Measurements from ENCODE around the gene AAK1. TPM values are rescaled to one million over a fixed set of nuclear protein-coding genes. Genes with fewer than 3 reads are reported as not detected.

AAK1 gene
- polyA plus RNA-seq, 1 donor from 2014 or later: 26.7 TPM

DNA sequence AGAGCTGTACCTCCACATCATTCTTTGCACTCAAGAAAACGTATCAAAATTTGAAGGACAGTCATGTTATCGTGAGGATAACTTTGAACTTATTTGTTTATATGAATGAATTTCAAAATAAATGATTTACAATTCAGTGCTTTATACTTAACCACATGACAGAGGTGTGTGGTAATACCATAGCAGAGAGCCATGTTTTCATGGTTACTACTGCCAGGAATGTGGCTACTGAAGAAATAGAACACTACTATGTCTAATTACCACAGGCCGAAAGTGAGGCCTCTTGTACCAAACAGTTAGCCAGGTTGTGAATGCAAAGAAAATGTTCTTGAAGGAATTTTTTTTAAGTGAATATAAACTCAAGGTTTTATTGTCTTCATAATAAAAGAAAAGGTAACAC, 49.2 kb downstream of the AAK1 start:
- no peak overlapping the region for H3K4me2 ChIP-seq (ENCODE audit: low read length)
- TF ChIP-seq POLR2AphosphoS5 (IDR thresholded peaks at IDR 0.05) (no peak), EP300 (conservative IDR thresholded peaks at IDR 0.05; ENCODE audit: poor library complexity, severe bottlenecking) (no peak), TAF1 (IDR thresholded peaks at IDR 0.05; ENCODE audit: low read depth) (no peak), SMC3 (conservative IDR thresholded peaks at IDR 0.05; ENCODE audit: poor library complexity) (no peak), MXI1 (conservative IDR thresholded peaks at IDR 0.05; ENCODE audit: poor library complexity, severe bottlenecking) (no peak), EZH2 (IDR thresholded peaks at IDR 0.05; ENCODE audit: borderline replicate concordance, insufficient read depth, low read length, poor library complexity, severe bottlenecking) (no peak), RAD21 (conservative IDR thresholded peaks at IDR 0.05) (no peak)
- TF ChIP-seq, protein P1, sequence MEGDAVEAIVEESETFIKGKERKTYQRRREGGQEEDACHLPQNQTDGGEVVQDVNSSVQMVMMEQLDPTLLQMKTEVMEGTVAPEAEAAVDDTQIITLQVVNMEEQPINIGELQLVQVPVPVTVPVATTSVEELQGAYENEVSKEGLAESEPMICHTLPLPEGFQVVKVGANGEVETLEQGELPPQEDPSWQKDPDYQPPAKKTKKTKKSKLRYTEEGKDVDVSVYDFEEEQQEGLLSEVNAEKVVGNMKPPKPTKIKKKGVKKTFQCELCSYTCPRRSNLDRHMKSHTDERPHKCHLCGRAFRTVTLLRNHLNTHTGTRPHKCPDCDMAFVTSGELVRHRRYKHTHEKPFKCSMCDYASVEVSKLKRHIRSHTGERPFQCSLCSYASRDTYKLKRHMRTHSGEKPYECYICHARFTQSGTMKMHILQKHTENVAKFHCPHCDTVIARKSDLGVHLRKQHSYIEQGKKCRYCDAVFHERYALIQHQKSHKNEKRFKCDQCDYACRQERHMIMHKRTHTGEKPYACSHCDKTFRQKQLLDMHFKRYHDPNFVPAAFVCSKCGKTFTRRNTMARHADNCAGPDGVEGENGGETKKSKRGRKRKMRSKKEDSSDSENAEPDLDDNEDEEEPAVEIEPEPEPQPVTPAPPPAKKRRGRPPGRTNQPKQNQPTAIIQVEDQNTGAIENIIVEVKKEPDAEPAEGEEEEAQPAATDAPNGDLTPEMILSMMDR (IDR thresholded peaks at IDR 0.05; ENCODE audit: poor library complexity, severe bottlenecking): no peak
- TF ChIP-seq, protein P2, sequence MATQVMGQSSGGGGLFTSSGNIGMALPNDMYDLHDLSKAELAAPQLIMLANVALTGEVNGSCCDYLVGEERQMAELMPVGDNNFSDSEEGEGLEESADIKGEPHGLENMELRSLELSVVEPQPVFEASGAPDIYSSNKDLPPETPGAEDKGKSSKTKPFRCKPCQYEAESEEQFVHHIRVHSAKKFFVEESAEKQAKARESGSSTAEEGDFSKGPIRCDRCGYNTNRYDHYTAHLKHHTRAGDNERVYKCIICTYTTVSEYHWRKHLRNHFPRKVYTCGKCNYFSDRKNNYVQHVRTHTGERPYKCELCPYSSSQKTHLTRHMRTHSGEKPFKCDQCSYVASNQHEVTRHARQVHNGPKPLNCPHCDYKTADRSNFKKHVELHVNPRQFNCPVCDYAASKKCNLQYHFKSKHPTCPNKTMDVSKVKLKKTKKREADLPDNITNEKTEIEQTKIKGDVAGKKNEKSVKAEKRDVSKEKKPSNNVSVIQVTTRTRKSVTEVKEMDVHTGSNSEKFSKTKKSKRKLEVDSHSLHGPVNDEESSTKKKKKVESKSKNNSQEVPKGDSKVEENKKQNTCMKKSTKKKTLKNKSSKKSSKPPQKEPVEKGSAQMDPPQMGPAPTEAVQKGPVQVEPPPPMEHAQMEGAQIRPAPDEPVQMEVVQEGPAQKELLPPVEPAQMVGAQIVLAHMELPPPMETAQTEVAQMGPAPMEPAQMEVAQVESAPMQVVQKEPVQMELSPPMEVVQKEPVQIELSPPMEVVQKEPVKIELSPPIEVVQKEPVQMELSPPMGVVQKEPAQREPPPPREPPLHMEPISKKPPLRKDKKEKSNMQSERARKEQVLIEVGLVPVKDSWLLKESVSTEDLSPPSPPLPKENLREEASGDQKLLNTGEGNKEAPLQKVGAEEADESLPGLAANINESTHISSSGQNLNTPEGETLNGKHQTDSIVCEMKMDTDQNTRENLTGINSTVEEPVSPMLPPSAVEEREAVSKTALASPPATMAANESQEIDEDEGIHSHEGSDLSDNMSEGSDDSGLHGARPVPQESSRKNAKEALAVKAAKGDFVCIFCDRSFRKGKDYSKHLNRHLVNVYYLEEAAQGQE (IDR thresholded peaks at IDR 0.05; ENCODE audit: borderline replicate concordance): no peak
- no peaks in the 10 kb centered on the region for H4K20me1 ChIP-seq (ENCODE audit: insufficient read depth)
- H3K36me3 ChIP-seq (ENCODE audit: insufficient read depth, low read length): no peaks in the 10 kb centered on the region
- H3K9me3 ChIP-seq (ENCODE audit: low read length): no peaks in the 10 kb centered on the region
- peaks cover 3% of the 10 kb centered on the region for H3K79me2 ChIP-seq (replicated peaks; ENCODE audit: insufficient read depth, low read length)
- no peaks in the 10 kb centered on the region for H3F3A ChIP-seq (ENCODE audit: insufficient read depth, low read length, poor library complexity, severe bottlenecking)
- H2AFZ ChIP-seq (ENCODE audit: low read depth, low read length): no peak overlapping the region
- no peak overlapping the region for H3K27ac ChIP-seq (ENCODE audit: low read length)
- no peak overlapping the region for H3K4me3 ChIP-seq (ENCODE audit: low read length)
- H3K9ac ChIP-seq (ENCODE audit: low read length): no peak overlapping the region
- no peaks in the 10 kb centered on the region for H3K9me2 ChIP-seq (ENCODE audit: insufficient read depth, low read length)
- no peaks in the 10 kb centered on the region for H3K27me3 ChIP-seq (ENCODE audit: insufficient read depth, low read depth, low read length)

DNA sequence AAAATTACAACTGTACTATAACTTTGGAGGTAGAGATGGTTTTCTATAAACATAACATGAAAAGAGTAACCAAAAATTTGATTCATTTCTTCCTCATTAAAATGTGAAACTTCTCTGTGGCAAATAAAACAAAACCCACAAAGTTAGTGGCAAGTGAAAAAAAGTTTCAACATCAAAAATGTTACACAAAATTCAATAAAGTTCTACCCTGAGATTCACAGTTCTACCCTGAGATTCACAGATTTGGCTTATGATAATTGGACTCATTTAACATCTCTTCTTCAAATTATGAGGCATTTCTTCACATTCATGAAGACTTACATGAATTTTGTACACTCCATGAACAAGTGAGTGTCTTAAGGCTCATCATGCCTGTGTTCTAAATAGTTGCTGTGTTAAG, 51.0 kb downstream of the AAK1 start:
- H3K9me2 ChIP-seq (ENCODE audit: insufficient read depth, low read length): no peaks in the 10 kb centered on the region
- H3K9me3 ChIP-seq (ENCODE audit: low read length): no peaks in the 10 kb centered on the region
- no peak overlapping the region for H3K9ac ChIP-seq (ENCODE audit: low read length)
- no peaks in the 10 kb centered on the region for H3K79me2 ChIP-seq (replicated peaks; ENCODE audit: insufficient read depth, low read length)
- no peaks in the 10 kb centered on the region for H3F3A ChIP-seq (ENCODE audit: insufficient read depth, low read length, poor library complexity, severe bottlenecking)
- no peaks in the 10 kb centered on the region for H4K20me1 ChIP-seq (ENCODE audit: insufficient read depth)
- no peak overlapping the region for H2AFZ ChIP-seq (ENCODE audit: low read depth, low read length)
- H3K4me3 ChIP-seq (ENCODE audit: low read length): no peak overlapping the region
- no peaks in the 10 kb centered on the region for H3K36me3 ChIP-seq (ENCODE audit: insufficient read depth, low read length)
- H3K27ac ChIP-seq (ENCODE audit: low read length): no peak overlapping the region
- H3K27me3 ChIP-seq (ENCODE audit: insufficient read depth, low read depth, low read length): no peaks in the 10 kb centered on the region
- TF ChIP-seq RAD21 (conservative IDR thresholded peaks at IDR 0.05) (no peak), EZH2 (IDR thresholded peaks at IDR 0.05; ENCODE audit: borderline replicate concordance, insufficient read depth, low read length, poor library complexity, severe bottlenecking) (no peak), SMC3 (conservative IDR thresholded peaks at IDR 0.05; ENCODE audit: poor library complexity) (no peak), MXI1 (conservative IDR thresholded peaks at IDR 0.05; ENCODE audit: poor library complexity, severe bottlenecking) (no peak), TAF1 (IDR thresholded peaks at IDR 0.05; ENCODE audit: low read depth) (no peak), EP300 (conservative IDR thresholded peaks at IDR 0.05; ENCODE audit: poor library complexity, severe bottlenecking) (no peak), POLR2AphosphoS5 (IDR thresholded peaks at IDR 0.05) (no peak)
- TF ChIP-seq, protein P2 (IDR thresholded peaks at IDR 0.05; ENCODE audit: borderline replicate concordance): no peak
- TF ChIP-seq, protein P1 (IDR thresholded peaks at IDR 0.05; ENCODE audit: poor library complexity, severe bottlenecking): no peak
- no peak overlapping the region for H3K4me2 ChIP-seq (ENCODE audit: low read length)

Data from neural cell (in vitro differentiated cells).